ENCODE data around the gene LMAN2.
A peak's percentile ranks its signal among the peaks of the same experiment; 100 is the strongest.
"Not testable (repeated sequence)": the region's sequence is repeated elsewhere in the genome, so short reads cannot be mapped to it uniquely, and the experiment has no call there.

Gene LMAN2

GRCh38 chr5:177344891-177345290 lies 6.6 kb downstream of the LMAN2 start:
- no peak for DNase-seq

- DNase-seq: no peak
These were observed 7.7 kb downstream of the LMAN2 start for GRCh38 chr5:177343777-177344176.

GRCh38 chr5:177343000-177343399 lies 8.5 kb downstream of the LMAN2 start:
- DNase-seq: not testable (repeated sequence)

GRCh38 chr5:177339107-177339638 lies 12.3 kb downstream of the LMAN2 start:
- DNase-seq: peak; percentile 49

GRCh38 chr5:177338251-177339106 lies 13.0 kb downstream of the LMAN2 start:
- no peak for DNase-seq

GRCh38 chr5:177336603-177337494 lies 14.6 kb downstream of the LMAN2 start:
- no peak for DNase-seq

- DNase-seq: no peak
These were observed 15.4 kb downstream of the LMAN2 start for GRCh38 chr5:177336112-177336511.

- no peak for DNase-seq
These were observed 15.8 kb downstream of the LMAN2 start for GRCh38 chr5:177335701-177336065.

- DNase-seq: no peak
These were observed 16.4 kb downstream of the LMAN2 start for GRCh38 chr5:177334781-177335700.

- DNase-seq: no peak
These were observed 17.3 kb downstream of the LMAN2 start for GRCh38 chr5:177334155-177334551.

- no peak for DNase-seq
These were observed 17.9 kb downstream of the LMAN2 start for GRCh38 chr5:177333420-177334154.

GRCh38 chr5:177332896-177333260 lies 18.6 kb downstream of the LMAN2 start:
- DNase-seq: no peak

- DNase-seq: no peak
These were observed 19.2 kb downstream of the LMAN2 start for GRCh38 chr5:177332031-177332895.

- DNase-seq: no peak
These were observed 20.3 kb downstream of the LMAN2 start for GRCh38 chr5:177330991-177331842.

GRCh38 chr5:177329883-177330282 lies 21.6 kb downstream of the LMAN2 start:
- DNase-seq: no peak

- DNase-seq: no peak
These were observed 22.8 kb downstream of the LMAN2 start for GRCh38 chr5:177328545-177329231.

GRCh38 chr5:177327539-177328522 lies 23.6 kb downstream of the LMAN2 start:
- no peak for DNase-seq

- DNase-seq: no peak
These were observed 25.5 kb downstream of the LMAN2 start for GRCh38 chr5:177325868-177326381.
